GM18499 (cell line): ENCODE measurements around the gene MFN1.
A peak's percentile ranks its signal among the peaks of the same experiment; 100 is the strongest.
"Not testable (repeated sequence)": the region's sequence is repeated elsewhere in the genome, so short reads cannot be mapped to it uniquely, and the experiment has no call there.

Source experiments
- ATAC-seq: cut with Tn5 transposase; IDR thresholded peaks from one replicate; pipeline ENCODE4 v1.9.1; 2021; ENCODE audit warnings: moderate number of reproducible peaks; ENCODE audit not compliant: insufficient read depth, unreplicated experiment

MFN1 gene

DNA sequence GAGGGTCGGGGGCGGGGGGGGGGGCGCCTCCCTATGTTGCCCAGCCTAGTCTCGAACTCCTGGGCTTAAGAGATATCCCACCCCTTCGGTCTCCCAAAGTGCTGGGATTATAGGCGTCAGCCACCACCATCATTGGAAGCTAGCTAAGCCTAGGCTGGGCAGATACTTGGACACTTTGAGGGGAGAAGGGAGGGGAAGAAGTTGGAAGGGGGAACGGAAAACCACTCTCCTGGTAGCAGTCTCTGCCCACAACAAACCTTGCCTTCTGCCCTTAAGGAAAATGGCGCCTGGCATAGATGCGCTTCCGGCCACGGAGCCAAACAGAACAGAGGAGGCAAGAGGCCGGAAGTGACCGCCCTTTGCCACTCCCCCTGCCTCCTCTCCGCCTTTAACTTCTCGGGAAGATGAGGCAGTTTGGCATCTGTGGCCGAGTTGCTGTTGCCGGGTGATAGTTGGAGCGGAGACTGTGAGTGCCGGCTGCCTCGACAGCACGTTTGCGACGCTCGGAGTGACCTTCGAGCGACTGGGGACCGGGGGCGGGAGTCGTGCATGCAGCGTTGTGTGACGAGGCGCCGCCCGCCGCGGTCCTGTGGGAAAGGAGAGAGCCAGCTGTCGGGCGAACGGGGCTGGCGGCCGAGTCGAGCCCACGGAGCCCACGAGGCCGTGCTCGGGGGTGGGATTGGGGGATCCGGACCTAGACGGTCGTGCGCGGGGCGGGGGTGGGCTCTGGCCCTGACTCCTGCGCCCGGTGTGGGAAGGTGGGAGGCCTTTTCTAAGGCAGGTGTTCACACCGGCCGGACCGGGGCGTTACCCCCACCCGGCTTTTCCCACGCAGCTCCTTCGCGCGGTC, at the start of gene MFN1:
MFN1 (plus strand) TSS at position 365 of the 850 bp plus-strand sequence. CDS start 1,143 bp downstream, outside the sequence.
- peak; percentile 89 for ATAC-seq

GRCh38 chr3:179297971-179298725, 49.4 kb upstream of the MFN1 start:
- ATAC-seq, result no peak

GRCh38 chr3:179299316-179299715, 48.2 kb upstream of the MFN1 start:
- no peak for ATAC-seq

DNA sequence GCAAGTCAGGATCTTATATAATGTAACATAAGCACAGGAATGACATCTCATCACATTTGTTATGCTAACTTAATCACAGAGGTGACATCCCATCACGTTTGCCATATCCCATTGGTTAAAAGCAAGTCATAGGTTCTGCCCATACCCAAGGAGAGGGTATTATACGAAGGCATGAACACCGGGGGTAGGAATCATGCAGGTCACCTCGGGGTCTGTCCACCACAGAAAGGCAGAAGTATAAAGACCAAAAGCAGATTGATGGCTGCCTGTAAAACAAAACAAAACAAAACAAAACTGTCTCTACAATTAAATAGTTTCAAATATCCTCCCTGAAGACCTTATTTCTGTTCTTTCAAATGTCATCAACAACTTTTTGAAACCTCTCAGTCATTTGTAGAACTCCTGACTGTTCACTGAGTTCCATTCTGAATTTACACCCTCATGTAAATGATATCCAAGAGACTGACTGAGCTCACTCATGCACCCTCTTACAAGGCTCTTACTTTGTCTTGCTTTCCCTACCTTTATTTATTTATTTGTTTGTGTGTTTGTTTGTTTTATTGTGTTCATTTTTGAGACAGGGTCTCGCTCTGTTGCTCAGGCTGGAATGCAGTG, 47.4 kb upstream of the MFN1 start:
- ATAC-seq, result no peak

DNA sequence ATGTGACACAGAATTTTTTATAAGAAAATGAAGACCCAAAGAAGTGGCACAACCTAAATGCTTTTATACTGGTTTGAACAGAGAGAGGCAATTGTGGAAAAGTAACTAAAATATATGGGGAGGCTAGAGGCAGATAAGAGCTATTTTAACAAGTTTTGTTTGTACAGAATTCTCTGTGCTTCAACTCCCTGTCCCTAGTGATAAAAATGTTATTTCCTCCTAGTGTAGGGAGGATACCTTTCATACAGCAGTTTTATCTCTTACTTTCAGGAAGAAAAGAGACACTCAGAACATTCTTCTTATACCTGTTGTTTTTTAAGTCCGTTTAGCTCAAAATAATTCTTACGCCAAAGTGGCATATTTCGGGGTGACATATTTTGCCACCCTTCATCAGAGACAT, 45.9 kb upstream of the MFN1 start:
- ATAC-seq, result no peak

GRCh38 chr3:179302111-179302510, 45.4 kb upstream of the MFN1 start:
- no peak for ATAC-seq

- no peak for ATAC-seq
These were observed 42.9 kb upstream of the MFN1 start for GRCh38 chr3:179304605-179305004.

GRCh38 chr3:179307362-179307761, 40.1 kb upstream of the MFN1 start:
- not testable (repeated sequence) for ATAC-seq

DNA sequence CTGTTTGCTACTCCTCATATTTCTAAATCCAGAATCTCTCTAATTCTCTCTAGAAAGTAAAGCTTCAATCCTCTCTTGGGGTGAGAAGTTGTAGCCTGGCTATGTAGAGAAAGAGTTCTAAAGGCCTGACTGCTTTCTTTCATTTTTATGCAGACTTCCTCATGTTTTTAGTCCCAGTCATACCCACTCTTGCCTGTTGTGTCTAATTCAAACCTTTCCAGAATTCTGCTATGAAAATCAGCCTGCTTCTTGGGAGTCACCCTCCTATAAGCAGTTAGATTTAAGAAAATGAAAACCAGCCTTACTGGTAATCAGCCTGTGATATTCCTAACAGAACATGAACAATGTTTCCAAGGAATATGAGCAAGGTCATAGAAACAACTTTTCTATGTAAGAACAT, 39.5 kb upstream of the MFN1 start:
- ATAC-seq, result no peak

GRCh38 chr3:179309225-179310078, 38.1 kb upstream of the MFN1 start:
- ATAC-seq, result peak; percentile 98

DNA sequence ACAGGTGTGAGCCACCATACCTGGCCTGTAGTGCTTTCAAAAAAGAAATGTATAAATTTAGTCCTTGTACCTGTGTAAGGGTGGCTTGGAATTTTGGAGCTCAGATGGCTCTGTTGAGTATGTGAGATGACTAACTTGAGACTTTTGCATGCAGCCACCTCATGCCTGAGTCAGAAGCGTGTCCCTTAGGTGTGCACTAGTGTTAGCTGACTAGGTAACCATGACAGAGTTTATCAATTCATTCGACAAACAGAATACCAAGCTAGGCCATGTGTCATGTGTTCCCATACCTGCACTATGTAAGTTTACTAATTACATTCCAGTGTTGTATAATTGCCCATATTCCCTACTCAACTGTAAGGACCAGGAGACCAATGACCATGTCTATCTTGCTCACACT, 28.6 kb upstream of the MFN1 start:
- ATAC-seq, result no peak

DNA sequence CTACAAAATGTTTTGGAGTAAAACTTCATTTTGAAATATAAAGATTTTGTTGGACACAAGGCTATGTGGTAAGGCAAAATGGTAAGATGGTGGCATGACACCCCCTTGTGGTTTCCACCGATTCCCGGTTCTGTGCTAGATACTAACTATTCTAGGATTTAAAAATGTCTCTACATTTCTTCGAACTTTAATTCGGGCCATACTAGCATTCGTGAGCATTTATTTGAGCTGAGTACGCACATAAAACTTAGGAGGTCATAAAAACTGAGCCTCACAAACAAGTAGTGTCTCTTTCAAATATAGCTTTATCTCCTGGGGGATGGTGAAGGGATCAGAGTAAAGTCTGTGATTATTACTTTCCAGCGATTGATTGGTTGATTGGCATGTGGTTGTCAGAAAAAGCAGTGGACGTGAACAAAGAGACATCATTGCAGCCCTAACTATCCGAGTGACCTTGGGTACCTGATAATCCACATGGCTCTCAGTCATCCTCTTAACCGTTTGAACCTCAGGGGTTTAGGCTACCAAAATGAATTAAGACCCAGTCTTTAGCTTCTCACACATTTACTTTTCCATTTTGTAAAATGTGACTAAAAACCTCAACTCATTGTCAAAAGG, 25.7 kb upstream of the MFN1 start:
- ATAC-seq, result no peak

- peak; percentile 43 for ATAC-seq
These were observed 25.0 kb upstream of the MFN1 start, which contains the start of gene ZNF639 for GRCh38 chr3:179322286-179323196. ZNF639 (plus strand) TSS chr3:179323031; CDS start chr3:179328294, 5,263 bp downstream.

DNA sequence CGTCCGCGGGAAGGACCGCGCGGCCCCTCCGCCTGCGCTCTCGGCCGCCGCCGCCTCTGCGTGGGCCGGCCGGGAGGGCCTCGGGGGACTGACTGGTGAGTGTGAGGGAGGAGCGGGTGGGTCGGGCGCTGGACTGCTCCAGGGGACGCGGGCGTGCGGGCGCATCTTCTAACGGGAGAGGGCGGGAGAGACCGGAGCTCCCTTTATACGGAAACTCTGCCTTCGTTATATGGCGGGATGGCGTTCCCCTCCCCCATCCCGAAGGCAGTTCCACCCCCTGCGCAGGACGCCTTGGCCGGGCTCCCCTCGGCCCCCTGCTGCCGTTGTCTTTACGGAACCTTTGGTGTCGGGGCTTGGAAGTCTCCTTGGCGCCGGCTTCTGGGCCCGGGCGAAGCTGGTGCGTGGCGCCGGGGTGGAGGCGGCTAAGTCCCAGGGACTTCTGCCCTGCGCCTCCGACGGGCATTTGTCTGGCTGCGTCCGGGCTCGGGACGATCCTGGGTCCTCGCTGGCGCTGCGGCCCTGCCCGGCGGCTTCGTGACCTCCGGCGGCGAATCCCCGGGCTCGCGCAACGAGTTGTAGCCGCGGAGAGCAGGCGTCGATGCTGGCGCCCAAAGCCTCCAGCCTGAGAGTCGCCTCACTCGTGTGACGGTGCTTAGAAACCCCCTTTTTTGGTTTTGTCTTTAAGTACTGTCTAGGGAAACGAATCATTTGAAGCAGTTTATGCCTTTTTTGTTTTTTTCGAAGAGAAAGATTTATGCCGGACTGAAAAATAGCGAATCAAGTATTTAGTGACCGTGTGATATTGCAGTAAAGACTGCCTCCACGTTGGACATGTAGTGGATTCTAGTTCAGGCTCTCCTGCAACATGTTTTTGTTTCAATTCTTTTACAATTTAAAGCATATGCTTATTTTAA, 24.1 kb upstream of the MFN1 start:
- peak; percentile 26 for ATAC-seq

- ATAC-seq, result no peak
These were observed 23.2 kb upstream of the MFN1 start for GRCh38 chr3:179324270-179324754.

DNA sequence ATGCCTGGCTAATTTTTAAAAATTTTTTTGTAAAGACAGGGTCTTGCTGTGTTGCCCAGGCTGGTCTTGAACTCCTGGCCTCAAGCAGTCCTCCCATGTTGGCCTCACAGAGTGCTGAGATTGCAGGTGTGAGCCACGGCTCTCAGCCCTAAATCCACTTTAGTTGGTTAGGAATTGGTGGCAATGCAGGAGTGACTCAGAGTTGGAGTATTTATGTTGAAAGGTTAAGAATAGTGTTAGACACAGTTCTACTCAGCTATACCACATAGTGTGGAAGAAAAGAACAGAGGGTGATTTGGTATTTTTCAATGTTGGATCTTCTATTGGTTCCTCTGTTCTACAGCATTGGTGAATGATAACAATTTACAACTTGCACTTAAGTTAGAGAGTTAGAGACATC, 17.1 kb upstream of the MFN1 start:
- no peak for ATAC-seq

DNA sequence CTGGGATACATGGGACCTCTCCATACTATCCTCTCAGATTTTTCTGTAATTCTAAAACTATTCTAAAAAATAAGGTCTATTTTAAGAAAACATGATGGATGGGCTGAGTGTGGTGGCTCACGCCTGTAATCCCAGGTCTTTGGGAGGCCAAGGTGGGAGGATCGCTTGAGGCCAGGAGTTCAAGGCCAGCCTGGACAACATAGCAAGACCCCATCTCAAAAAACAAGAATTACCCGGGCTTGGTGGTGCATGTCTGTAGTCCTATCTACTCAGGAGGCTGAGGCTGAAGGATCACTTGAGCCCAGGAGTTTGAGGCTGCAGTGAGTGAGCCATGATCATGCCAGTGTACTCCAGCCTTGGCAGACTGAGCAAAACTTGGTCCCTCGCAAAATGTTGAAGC, 15.3 kb upstream of the MFN1 start:
- ATAC-seq, result no peak
